GM18505 (cell line): ENCODE measurements around the gene SMARCA4.

Source experiments
- ATAC-seq: cut with Tn5 transposase; IDR thresholded peaks from one replicate; pipeline ENCODE4 v1.9.1; 2021; ENCODE audit not compliant: unreplicated experiment
- POLR2A ChIP-seq: IDR thresholded peaks from 4 replicates; pipeline ENCODE4 v1.6.1; 2011; ENCODE audit warnings: borderline replicate concordance; ENCODE audit not compliant: insufficient read depth, insufficient read length; ENCODE audit errors: extremely low read depth

The SMARCA4 gene

DNA sequence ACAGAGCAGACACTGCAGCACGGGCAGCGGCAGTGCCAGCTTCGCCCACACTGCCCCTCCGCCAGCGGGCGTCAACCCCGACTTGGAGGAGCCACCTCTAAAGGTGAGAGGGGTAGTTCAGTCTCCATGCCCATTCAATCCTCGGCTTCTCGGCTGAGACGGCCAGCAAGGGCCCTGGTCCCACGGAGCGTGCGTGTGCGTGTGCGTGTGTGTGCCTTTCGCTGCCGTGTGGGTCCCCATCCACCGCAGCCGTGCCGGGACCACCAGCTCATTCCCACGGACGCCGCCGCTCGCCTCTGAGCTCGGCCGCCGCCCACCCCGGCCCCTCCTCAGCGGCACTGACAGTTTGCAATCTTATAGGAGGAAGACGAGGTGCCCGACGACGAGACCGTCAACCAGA is 72.9 kb downstream of the SMARCA4 start:
- no peak for ATAC-seq
- TF ChIP-seq POLR2A, result no peak

DNA sequence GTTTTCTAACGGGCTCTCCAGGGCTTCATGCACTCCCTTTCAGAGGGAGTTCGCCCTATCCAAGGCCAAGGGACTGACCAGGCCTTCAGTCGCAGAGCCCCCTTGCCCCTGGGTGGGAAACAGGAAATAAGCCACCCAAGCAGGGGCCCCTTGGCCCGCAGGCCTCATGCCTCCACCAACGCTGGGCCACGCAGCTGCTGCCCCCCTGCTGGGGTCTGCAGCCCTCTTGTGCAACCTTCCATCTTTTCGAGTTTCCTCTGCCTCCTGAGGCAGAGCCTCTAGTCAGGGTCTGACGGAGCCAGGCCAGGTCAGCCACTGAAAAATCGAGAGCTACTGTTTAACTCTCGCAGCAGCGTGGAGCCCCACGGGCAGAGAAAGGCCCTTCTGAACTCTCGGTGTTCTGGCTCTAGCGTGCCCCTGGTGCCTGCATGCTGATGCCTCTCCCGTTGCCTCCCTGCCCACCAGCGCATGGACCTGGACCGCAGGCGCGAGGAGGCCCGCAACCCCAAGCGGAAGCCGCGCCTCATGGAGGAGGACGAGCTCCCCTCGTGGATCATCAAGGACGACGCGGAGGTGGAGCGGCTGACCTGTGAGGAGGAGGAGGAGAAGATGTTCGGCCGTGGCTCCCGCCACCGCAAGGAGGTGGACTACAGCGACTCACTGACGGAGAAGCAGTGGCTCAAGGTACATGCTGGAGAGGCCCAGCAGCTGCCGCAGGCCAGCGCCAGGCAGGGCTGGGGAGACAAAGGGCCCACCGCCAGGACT is 73.8 kb downstream of the SMARCA4 start:
- ATAC-seq, result no peak
- TF ChIP-seq POLR2A, result no peak

DNA sequence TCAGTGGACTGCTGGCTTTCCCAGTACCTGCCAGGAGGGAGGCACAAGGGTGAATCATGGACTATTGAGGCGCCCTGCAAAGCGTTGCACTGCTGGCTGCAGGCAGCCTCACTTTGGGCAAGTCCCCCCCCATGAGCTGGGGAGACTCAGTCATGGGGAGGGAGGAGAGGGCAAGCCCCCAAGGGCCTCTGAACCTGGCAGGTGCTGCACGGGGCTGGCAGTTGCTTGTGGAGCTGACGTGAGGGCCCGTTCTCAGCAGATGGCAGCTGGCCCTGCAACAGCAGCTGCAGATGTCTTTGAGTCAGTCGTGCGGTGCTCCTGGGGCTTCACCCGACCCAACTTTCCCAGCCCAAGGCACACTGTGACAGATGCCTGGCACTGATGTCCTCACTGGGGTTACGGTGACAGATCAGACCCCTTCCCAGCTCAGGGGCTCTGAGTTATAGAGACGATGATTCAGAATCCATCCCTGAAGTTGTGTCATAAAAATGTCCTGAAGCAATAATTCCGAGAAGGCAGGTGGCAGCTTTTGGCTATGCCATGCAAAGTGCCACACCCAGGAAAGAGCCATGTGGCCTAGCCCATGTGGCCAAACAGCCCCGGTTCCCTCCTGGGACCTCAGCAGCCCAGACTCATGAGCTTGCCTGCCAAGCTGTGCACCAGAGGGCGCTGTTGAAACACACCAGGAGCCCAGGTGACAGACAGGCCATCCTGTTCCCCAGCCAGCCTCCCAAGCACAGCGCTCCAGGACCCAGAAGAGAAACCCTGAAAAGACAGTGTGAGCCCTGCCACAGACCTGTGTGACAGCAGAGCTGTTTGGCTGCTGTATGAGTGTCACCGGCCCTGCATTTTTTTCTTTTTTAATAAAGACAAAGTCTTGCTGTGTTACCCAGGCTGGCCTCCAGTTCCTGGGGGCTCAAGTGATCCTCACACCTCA is 74.9 kb downstream of the SMARCA4 start:
- no peak for ATAC-seq
- TF ChIP-seq POLR2A, result no peak

DNA sequence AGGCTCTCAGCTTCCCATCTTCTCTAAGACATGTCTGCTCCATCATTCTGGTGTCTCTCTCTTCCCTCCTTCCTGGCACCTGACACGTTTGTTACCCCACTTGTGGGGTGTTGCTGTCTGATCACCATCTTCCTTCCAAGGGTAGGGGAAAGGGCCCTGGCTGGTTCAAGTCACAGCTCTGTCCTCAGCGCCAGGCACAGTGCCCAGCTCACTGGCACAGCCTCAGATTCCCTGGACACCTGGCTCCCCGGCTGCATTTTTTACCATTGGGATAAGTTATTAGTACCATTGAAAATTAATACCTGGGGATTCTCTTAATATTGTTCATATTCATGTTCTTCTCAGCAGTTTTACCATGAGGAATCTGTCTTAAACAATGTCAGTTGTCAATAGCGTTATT is 77.7 kb downstream of the SMARCA4 start:
- no peak for TF ChIP-seq POLR2A
- no peak for ATAC-seq

DNA sequence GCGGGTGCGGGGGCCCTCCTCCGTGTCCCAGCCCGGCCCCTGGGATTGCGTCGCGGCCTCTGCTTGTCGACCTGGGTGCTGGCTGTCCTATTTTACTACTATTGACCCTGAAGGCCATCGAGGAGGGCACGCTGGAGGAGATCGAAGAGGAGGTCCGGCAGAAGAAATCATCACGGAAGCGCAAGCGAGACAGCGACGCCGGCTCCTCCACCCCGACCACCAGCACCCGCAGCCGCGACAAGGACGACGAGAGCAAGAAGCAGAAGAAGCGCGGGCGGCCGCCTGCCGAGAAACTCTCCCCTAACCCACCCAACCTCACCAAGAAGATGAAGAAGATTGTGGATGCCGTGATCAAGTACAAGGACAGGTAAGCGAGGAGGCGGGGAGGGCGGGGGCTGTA is 80.4 kb downstream of the SMARCA4 start:
- no peak for ATAC-seq
- TF ChIP-seq POLR2A, result no peak

DNA sequence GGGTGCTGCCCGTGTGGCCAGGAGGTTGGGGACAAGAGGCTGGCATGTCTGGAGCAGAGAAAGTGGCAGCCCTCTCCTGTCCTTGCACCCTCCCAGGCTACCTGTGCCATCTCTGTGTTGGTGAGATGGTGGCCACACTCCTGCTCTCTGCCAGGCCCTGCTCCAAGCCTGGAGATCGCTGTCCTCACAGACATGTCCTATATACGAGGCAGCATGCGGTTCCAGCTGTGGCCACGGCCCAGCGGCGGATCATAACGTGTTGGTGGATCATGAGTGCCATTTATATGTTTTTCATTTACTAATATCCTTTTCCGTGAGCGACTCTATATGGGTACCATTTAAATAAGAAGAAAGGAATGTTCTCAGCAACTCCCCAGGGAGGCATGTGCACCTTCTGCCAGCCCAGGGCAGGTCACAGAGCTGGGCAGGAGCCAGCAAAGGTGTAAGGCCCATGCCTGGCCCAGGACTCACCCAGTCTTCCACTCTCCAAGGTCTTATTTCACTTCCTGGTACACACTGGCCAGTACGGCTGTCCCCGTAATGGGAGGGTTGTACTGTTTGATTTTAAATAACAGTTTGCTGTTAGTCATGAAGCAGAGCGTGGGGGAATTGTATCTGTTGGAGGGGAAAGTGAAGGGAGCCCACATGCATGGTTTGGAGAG is 81.3 kb downstream of the SMARCA4 start:
- no peak for TF ChIP-seq POLR2A
- ATAC-seq, result no peak

DNA sequence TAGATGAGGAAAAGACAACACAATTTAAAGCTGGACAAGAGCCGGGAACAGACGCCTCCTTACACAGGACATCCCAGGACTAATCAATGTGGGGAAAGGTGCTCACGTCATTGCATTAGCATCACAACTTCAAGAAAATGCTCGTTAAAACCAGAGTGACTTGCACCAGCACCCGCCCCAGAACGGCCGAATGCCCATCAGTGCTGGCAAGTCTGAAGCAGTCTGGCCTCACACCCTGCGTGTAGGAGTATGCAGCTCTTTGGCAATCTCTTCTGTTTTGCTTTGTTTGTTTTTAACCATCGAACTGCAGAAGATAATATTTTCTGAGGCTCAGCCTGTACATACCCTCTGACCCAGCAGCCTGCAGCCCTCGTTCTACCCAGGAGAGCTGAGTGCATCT is 83.6 kb downstream of the SMARCA4 start:
- TF ChIP-seq POLR2A, result no peak
- no peak for ATAC-seq

DNA sequence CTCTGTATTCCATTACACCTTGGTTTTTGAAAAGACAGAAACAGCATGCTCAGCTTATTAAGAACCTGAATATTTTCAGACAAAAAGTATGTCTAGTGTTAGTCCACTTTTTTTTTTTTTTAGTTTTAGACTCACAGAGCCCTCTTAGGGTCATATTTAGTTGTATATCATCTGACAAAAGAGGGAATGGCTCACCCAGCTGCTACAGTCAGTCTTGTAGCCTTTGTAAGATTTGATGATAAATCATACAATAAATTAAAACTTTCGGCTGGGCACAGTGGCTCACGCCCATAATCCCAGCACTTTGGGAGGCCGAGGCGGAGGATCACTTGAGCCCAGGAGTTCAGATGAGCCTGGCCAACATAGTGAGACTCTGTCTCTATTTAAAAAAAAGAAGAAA is 84.7 kb downstream of the SMARCA4 start:
- no peak for TF ChIP-seq POLR2A
- no peak for ATAC-seq

DNA sequence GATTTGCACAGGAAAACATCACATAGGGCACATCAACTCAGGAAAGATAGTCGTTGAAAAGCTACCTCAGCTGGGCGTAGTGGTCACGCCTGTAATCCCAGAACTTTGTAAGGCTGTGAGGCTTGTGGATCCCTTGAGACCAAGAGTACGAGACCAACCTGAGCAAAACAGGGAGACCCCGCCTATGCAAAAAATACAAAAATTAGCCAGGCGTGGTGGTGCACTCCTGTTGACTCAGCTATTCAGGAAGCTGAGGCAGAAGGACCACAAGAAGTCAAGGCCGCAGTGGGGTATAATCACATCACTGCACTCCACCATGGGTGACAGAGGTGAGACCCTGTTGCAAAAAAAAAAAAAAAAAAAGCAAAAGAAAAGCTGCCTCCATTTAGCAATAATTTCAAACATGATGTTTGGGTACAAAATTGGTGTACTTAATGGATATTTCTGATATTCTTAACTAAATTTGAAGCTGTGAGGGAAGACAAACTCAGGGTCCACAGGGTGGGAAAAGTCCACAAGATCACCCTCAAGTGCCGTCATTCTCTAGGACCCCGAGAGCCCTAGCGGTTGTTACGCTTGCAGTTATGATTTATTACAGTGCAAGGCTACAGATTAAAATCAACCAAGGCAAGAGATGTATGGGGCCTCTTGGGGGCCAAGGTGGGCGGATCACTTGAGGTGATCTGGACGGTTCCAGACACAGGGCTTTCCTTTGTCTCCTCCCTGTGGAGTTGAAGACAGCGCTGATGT is 86.0 kb downstream of the SMARCA4 start:
- no peak for TF ChIP-seq POLR2A
- ATAC-seq, result no peak

DNA sequence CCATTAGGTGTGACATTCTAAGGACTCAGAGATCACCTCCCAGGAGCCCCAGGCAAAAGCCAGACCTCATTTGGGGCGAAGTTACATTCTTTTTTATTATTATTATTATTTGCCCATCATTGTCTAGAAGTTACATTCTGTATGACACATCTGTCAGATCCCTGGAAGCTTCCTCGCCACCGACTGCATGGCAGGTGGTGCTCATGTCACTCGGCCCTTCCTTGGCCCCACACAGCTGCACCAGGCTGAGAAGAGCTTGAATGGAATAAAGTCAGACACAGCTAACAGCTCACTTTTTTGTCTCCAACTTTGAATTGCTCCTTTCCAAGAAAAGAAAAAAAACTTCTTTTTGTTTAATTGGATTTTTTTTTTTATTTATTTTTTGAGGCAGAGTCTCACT is 87.0 kb downstream of the SMARCA4 start:
- ATAC-seq, result no peak
- no peak for TF ChIP-seq POLR2A

DNA sequence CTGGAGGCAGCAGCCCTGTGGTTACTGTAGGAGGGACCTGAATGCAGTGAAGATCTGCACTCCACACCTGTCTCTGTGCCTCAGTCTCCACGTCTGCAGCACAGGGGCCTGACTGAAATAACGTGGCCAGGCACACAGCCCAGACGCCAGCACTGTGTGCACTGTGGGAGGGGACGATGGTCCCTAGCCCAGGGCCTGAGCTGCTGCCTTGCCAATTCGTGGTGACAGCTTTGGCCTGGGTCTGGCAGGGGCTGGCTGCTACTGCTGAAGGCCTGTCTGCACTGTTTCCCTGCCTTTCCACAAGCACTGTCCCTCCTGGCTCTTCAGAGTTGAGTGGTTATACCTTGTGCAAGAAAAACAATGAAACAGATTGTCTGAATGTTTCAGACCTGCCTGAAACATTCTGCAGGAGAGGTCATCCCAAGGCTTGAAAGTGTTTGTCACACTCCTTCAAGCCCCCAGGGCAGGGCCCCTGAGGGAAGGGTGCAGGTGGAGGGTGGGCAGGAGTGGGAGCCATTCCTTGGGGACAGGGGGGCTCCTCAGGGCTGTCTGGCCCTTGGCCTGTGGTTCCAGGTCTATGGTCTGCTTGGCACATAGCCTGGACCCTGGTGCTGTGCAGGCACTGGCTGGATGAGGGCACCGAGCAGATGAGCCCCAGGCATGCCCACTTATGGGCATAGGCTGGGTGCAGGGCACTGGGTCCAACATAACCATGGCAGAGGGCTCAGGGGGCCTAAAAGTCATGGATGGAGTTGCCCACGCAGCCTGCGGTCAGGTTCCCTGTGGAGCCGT is 89.7 kb downstream of the SMARCA4 start:
- ATAC-seq, result no peak
- no peak for TF ChIP-seq POLR2A

DNA sequence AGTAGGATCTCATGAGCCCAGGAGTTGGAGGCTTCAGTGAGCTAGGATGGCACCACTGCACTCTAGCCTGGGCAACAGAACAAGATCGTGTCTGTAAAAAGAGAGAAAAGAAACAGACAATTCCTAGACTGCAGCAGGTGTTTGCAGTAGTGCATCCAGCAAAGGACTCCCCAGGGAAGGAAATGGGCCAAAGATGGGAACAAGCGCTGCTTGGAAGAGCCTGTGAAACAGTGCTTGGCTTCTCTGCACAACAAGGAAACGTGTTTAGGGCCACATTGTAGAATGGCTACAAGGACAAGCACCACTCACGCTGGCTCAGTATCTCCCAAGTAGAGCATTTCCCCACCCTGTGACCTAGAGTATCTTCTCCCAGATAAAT is 93.0 kb downstream of the SMARCA4 start:
- ATAC-seq, result no peak
- TF ChIP-seq POLR2A, result no peak

DNA sequence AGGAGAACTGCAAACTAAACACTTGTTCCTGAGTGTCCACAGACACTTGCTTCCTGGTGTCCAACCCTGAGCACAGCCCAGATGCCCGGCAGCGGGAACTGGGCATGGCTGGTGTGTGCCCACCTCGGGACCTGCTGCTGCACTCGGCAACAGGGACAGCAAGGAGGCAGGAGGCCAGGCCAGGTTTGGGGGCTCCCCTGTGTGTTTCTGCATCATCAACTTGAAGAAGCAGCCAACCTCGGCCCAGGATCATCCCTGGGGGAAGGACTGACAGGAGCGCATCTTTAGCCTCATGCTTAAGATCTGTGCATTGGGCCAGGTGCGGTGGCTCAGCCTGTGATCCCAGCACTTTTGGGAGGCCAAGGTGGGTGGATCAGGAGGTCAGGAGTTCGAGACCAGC is 93.4 kb downstream of the SMARCA4 start:
- no peak for TF ChIP-seq POLR2A
- no peak for ATAC-seq

DNA sequence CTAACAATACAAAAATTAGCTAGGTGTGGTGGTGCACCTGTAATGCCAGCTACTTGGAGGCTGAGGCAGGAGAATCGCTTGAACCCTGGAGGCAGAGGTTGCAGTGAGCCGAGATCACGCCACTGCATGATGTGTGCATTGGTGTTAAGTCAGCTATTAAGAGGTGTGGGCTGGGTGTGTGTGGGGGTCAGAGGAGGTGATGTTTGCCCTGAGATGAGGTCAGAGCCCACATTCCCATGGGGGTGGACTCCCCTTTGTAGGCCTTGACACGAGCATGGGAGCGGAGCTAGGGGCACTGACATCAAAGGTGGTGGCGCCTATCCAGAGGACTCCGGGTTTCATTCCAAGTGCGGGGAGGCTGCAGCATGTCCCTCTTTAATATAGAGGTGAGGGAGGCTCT is 93.8 kb downstream of the SMARCA4 start:
- no peak for ATAC-seq
- TF ChIP-seq POLR2A, result no peak
